ENCODE data around the gene PRKN.

The PRKN gene

DNA sequence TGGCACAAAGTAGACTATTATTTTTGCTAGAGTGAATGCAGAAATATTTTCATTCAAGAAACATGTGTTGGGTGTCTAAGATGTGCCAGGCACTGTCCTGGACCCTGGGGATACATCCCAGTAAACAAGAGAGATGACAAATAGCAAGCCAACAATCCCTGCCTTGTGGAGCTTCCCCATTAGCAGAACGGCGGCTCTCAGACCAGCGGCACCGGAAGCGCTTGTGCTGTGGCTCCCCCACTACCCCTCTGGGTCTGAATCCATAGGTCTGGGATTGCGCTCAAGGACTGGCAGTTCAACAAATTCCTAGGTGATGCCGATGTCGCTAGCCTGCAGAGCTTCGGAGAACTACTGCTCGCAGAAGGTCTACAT, 1355.2 kb downstream of the PRKN start:
- DNase-seq (ENCODE audit: low read depth in 2 of 2, low spot score in 1 of 2): no peak

- DNase-seq (ENCODE audit: low read depth in 2 of 2, low spot score in 1 of 2): peak; percentile 11 to 37
Measured at GRCh38 chr6:161370880-161371279, 1356.7 kb downstream of the PRKN start.

DNA sequence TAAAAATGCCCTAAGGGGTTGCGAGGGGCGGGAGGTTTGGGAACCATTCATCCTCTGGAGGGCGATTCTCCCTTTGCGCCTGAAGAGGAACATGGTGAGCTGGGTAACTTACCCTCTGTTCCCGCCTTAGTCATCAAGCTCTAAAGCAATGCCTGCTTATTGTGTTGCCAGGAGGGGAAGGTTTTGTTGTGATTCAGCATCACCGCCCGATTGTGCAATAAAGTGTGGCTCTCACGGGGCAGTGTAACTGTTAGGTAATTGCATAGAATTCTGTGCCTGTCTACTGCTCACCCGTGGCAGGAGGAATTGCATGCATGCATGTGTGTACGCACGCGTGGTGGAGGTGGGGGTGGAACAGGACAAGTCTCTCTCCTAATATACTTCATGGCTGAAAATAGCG, 1358.2 kb downstream of the PRKN start:
- no peak for DNase-seq (ENCODE audit: low read depth in 2 of 2, low spot score in 1 of 2)

DNA sequence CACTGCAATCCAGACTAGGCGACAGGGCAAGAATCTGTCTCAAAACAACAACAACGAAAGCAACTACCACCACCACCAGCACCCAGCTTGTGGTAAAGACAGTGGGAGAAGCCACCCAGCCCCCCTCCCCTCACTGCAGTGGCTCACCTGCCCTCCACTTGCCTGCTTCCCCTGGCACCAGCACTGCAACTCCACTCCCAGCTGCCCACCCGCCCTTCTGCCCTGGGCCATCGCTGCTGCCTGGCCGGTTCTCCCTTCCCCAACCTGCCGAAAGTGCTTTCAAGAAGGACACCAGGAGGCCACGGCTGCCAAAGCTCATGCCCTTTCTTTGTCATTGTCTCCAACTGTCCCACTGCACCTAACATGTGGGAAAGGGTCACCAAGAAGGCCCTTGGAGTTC, 1359.1 kb downstream of the PRKN start:
- no peak for DNase-seq (ENCODE audit: low read depth in 2 of 2, low spot score in 1 of 2)

- DNase-seq (ENCODE audit: low read depth in 2 of 2, low spot score in 1 of 2): no peak
Measured at GRCh38 chr6:161367472-161367871, 1360.1 kb downstream of the PRKN start.

DNA sequence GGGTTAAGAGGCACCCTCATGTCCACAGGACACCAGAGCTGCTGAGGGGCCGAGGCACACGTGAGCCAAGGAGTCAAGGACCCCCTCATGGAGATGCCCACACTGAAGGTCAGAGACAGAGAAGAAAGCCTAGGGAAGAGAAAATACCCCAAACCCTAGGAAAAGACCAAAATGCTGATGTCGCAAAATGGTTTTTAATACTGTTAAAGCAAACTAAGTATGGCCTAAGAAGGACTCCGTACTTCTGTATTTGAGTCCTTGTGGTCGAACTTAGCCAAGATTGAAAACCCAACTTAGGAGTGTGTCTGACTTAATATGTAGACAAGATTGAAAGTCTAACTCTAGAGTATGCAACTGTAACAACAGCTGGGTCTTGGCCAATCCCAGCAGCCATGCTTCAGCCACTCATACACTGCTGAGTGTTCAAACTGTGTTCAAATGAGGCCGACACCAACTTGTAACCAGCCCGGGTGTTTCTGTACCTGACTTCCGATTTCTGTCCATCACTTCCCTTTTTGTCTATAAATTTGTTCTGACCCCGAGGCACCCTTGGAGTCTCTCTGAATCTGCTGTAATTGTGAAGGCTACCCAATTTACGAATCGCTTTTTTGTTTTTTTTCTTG, 1361.2 kb downstream of the PRKN start:
- no peak for DNase-seq (ENCODE audit: low read depth in 2 of 2, low spot score in 1 of 2)

DNA sequence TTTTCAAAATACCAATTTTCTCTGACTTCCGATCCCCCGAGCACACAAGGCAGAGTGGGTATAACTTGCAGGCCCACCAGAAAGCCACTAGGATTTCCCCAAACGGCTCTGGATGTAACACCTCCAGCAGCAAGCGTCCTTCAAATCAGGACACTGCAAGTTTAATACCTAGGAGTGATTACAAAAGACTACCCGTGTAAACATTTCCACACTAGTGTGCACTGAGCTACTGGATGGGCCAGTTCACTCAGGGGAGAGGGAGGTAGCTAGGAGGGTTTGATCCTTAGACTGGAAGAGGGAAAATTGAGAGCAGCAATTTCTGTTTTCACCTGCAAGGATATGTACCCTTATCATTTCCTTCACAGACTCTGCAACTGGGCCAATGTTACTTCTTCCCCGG, 1361.9 kb downstream of the PRKN start:
- no peak for DNase-seq (ENCODE audit: low read depth in 2 of 2, low spot score in 1 of 2)

DNA sequence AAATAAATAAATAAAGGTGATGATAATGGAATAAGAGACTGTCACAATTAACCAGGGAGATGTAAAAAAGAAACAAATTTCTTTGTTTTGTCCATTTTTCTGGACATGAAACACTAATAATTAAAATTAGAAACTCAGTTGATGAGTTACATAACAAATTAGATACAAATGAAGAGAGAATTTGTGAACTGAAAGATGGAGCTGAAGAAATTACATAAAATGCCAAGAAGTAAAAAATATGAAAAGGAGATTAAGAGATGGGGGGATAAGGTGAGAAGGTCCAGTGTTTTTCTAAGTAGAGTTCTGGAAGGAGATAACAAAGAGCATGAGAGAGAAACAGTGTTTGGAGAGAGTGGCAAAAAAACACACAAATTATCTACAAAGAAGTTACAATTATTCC, 1364.3 kb downstream of the PRKN start:
- DNase-seq (ENCODE audit: low read depth in 2 of 2, low spot score in 1 of 2): no peak

DNA sequence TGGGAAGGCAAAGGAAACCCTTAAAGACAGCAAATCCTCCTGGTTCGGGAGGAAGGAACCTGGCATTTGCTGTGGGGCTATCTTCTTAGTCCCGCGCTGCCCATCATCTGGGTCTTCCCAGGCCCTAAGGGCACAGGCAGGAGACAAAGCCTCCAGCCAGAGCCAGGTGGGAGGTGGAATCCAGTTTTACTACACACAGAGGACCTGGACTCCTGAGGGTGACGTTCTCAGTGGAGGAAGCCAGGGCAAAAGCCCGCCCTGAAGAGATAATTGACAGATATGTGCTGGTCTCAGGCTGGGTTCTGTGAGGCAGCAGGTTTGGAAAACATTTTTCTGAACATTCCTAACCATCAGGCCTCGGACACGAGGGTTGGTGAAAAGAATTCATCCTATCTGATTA, 1365.3 kb downstream of the PRKN start:
- no peak for DNase-seq (ENCODE audit: low read depth in 2 of 2, low spot score in 1 of 2)

- DNase-seq (ENCODE audit: low read depth in 2 of 2, low spot score in 1 of 2): no peak
Measured at GRCh38 chr6:161361529-161361928, 1366.0 kb downstream of the PRKN start.

DNA sequence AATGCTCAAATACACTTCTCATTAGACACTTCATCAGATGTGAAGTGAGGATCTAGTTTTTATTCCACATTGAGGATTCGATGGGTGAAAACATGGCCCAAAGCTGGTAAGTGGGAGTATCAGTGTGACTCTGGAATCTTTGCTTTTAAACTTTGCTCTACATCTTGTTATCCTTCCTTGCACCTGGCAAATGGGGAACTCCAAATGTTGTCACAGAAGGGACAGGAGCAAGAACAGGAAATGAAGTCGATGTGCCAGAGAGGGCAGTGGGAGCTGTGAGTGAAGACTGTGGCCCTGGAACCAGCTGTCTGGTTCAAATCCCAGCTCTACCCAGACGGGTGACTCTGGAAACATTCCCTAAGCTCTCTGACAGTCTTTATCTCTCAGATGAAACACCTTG, 1367.0 kb downstream of the PRKN start:
- no peak for DNase-seq (ENCODE audit: low read depth in 2 of 2, low spot score in 1 of 2)

DNA sequence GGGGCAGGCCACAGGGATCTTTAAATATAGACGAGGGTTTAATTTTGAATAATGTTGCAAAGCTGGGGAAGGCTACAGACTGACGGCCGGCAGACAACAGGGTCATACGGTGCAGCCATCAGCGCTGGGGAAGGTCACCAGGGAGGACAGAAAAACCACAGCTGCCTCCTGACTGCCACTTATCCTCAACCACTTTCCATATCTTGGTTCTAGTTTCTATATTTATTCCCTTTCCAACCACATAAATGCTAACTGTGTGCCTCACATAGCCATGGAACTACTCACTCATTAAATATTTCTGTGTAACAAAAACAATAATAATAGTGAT, 1368.0 kb downstream of the PRKN start:
- DNase-seq (ENCODE audit: low read depth in 2 of 2, low spot score in 1 of 2): no peak

- DNase-seq (ENCODE audit: low read depth in 2 of 2, low spot score in 1 of 2): no peak
Measured at GRCh38 chr6:161356167-161356854, 1371.3 kb downstream of the PRKN start.

DNA sequence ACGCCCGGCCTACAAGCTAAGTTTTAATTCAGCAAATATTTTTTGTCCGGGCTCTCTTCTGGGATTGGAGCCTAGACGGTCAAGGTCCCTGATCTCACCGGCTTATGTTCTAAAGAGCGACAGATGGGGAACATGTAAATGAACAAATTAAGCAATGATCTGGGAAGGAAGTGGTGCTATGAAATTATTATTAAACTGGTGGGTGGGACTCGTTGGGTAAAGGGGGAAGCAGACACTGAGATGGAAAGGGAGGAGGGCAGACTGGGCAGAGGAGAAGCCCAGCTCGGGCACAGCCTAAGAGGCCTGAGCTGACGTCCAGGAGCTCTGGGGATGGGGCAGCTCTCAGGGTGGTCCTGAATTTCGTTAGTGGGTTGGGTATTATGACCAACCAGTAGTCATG, 1371.9 kb downstream of the PRKN start:
- DNase-seq (ENCODE audit: low read depth in 2 of 2, low spot score in 1 of 2): no peak

DNA sequence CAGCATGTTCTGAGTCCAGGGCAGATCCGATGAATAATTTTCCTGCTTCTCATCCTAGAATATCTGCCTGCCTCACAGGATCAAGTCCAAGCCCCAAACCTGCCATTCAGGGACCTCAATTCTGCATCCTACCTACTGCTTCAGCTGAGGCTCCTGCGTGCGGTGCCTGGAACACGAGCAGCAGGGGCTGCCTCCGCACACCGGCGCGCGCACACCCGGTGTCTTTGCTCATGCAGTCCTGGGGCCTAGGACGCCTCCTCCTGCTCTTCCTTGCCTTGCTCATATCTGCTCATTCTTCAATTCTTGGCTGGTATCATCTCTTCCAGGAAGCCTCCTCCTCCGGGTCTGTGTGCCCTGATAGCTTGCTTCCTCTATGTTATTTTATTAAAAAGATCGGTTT, 1372.6 kb downstream of the PRKN start:
- DNase-seq (ENCODE audit: low read depth in 2 of 2, low spot score in 1 of 2): no peak

- no peak for DNase-seq (ENCODE audit: low read depth in 2 of 2, low spot score in 1 of 2)
Measured at GRCh38 chr6:161354276-161354840, 1373.2 kb downstream of the PRKN start.

DNA sequence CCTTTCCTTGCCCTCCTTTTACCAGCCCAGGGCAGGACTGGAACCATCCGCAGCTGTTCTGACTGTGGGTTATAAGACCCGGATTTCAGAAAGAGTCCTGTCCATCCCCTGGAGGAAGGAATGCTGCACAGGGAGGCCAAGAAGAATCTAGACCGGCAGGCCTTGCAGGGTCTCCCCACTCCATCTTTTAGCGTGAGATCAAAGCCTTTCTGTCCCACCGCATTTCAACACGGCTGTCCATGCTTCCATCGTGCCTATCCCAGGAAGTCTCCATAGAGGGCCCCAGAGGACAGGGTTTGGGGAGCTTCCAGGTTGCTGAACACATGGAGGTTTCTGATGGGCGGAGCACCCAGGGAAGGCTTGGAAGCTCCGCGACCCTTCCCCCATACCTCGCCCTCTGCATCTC, 1374.4 kb downstream of the PRKN start:
- DNase-seq (ENCODE audit: low read depth in 2 of 2, low spot score in 1 of 2): no peak

GRCh38 chr6:161351858-161352257, 1375.7 kb downstream of the PRKN start:
- DNase-seq (ENCODE audit: low read depth in 2 of 2, low spot score in 1 of 2): no peak

- DNase-seq (ENCODE audit: low read depth in 2 of 2, low spot score in 1 of 2): no peak
Measured at GRCh38 chr6:161349886-161350285, 1377.7 kb downstream of the PRKN start.

DNA sequence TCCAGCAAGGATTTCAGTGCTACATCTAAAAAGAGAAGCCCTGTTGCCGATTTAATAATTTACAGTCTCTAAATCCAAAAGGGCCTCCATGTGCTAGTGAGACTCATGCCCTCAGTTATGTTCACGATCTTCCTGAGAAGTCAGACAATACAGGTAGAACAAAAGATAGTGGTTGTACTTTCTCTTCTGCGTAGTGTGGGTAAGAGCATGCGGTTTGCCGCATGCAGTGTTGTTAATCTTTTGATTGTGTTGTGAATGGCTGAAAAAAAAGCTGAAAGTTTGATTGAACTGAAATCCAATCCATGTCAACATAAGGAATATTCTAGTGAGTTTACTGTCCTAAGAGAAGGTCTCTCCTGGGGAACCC, 1379.0 kb downstream of the PRKN start:
- no peak for DNase-seq (ENCODE audit: low read depth in 2 of 2, low spot score in 1 of 2)

DNA sequence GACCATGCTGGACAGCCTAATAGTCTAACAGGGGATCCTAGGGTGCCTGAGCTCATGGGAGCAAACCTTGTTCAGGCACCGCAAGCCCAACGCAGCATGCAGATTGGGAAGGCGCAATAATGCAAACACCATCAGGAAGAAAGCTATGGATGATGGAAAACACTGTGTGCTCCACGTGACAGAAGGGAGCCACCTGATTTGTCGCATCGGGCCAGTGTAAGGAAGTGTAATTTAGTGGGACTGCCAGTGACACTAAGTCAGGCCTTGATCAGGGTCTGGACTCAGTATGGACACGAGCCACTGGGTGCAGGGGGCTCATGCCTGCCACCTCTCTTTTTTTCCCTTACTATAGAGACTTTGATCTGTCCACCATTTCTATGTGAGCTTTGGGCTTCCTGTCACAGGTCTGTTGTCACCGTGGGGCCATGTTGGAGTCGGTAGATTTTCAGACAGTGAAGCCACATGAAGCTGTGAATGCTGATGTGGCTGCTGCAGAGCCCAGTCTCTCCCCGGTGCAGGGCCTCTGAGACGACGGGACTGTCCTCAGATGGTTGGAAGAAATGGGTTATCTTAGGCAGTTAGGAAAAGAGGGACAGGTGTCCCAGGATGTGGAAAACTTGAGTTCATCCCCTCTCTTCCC, 1379.5 kb downstream of the PRKN start:
- no peak for DNase-seq (ENCODE audit: low read depth in 2 of 2, low spot score in 1 of 2)

DNA sequence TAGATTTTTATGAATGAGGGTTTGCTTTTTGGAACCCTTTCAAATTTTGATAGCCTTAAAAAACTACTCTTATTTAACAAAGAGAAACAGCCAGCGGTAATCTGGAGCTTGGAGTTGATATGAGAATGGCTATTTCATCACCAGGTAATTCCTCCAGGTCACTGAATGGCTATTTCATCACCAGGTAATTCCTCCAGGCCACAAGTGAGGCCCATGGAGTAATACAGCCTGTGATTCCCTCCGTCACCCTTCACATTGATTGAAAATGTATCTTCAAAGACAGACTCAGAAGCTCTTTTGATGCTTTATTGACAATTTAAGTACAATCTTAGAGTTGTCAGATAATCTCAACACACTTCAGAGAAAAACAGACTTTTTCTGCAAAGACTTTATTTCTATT, 1380.4 kb downstream of the PRKN start:
- DNase-seq (ENCODE audit: low read depth in 2 of 2, low spot score in 1 of 2): no peak

DNA sequence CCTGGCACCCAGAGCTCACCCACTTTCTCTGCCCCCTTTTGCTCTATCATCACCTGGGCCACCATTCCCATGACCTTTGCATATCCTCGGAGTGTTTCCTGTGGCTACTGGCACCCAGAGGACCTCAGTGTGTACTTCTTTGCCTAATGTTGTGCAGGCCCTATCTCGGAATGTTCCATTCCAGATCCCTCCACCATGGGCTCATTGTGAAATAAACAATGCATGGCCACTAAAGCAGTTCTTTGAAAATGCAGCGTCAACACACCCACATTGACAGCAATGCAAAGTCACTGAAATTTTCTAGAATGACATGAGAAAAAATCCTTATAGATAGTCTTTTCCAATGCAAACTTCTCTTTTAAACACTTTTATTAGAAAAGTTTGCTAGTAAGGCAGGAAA, 1380.8 kb downstream of the PRKN start:
- DNase-seq (ENCODE audit: low read depth in 2 of 2, low spot score in 1 of 2): no peak

Data from stimulated activated CD8-positive, alpha-beta memory T cell treated with anti-CD3 and anti-CD28 coated beads, Interleukin-4, amount 100 ng/mL, for 1 hour (primary cell).